Measurements from ENCODE around the gene ADCY6. TPM values are rescaled to one million over a fixed set of nuclear protein-coding genes. Genes with fewer than 3 reads are reported as not detected.

ADCY6 gene
- total RNA-seq, 1 donor from 2014 or later = 42.7 TPM

GRCh38 chr12:48828293-48828692, 39.4 kb upstream of the ADCY6 start:
- H3K36me3 ChIP-seq = peaks cover 73% of the 10 kb centered on the region
- no peaks in the 10 kb centered on the region for H3K4me1 ChIP-seq
- no peak for DNase-seq
- no peaks in the 10 kb centered on the region for H3K27me3 ChIP-seq (ENCODE audit: low read depth)
- no peak for ATAC-seq
- H3K27ac ChIP-seq = no peak overlapping the region
- intact Hi-C loops (cut with DNase I) = no loop called here
- H3K9me3 ChIP-seq = no peaks in the 10 kb centered on the region
- no peak overlapping the region for H3K4me3 ChIP-seq
- no peak for TF ChIP-seq CTCF (IDR thresholded peaks at IDR 0.05)

GRCh38 chr12:48827513-48828096, 38.7 kb upstream of the ADCY6 start:
- no peak for TF ChIP-seq CTCF (IDR thresholded peaks at IDR 0.05)
- Histone ChIP-seq H3K27me3 (ENCODE audit: low read depth) (no peaks in the 10 kb centered on the region), H3K4me3 (no peak overlapping the region), H3K4me1 (no peaks in the 10 kb centered on the region), H3K9me3 (no peaks in the 10 kb centered on the region), H3K27ac (no peak overlapping the region), H3K36me3 (peaks cover 66% of the 10 kb centered on the region)
- DNase-seq (no peak), ATAC-seq (no peak)
- intact Hi-C loops (cut with DNase I) = no loop called here

- Histone ChIP-seq H3K4me1 (no peaks in the 10 kb centered on the region), H3K27ac (no peak overlapping the region), H3K4me3 (no peak overlapping the region), H3K36me3 (peaks cover 61% of the 10 kb centered on the region), H3K27me3 (ENCODE audit: low read depth) (no peaks in the 10 kb centered on the region), H3K9me3 (no peaks in the 10 kb centered on the region)
- DNase-seq = no peak
- ATAC-seq = no peak
- intact Hi-C loops (cut with DNase I) = no loop called here
- TF ChIP-seq CTCF (IDR thresholded peaks at IDR 0.05) = no peak
Observed at GRCh38 chr12:48827026-48827425, 38.1 kb upstream of the ADCY6 start.

GRCh38 chr12:48826209-48826855, 37.4 kb upstream of the ADCY6 start:
- Histone ChIP-seq H3K9me3 (no peaks in the 10 kb centered on the region), H3K27ac (no peak overlapping the region), H3K27me3 (ENCODE audit: low read depth) (no peaks in the 10 kb centered on the region), H3K4me3 (no peak overlapping the region), H3K36me3 (peaks cover 54% of the 10 kb centered on the region), H3K4me1 (no peaks in the 10 kb centered on the region)
- no peak for DNase-seq
- intact Hi-C loops (cut with DNase I) = no loop called here
- no peak for ATAC-seq
- TF ChIP-seq CTCF (IDR thresholded peaks at IDR 0.05) = no peak

GRCh38 chr12:48824905-48825304, 36.0 kb upstream of the ADCY6 start:
- Histone ChIP-seq H3K27ac (no peak overlapping the region), H3K4me3 (no peak overlapping the region), H3K4me1 (no peaks in the 10 kb centered on the region), H3K36me3 (peaks cover 39% of the 10 kb centered on the region), H3K27me3 (ENCODE audit: low read depth) (no peaks in the 10 kb centered on the region), H3K9me3 (no peaks in the 10 kb centered on the region)
- no peak for ATAC-seq
- no peak for TF ChIP-seq CTCF (IDR thresholded peaks at IDR 0.05)
- intact Hi-C loops (cut with DNase I) = no loop called here
- no peak for DNase-seq
